Mesothelial cell of epicardium (in vitro differentiated cells): ENCODE data around the gene MUC5AC. TPM values are rescaled to one million over a fixed set of nuclear protein-coding genes. Genes with fewer than 3 reads are reported as not detected.
"Not testable (repeated sequence)": the region's sequence is repeated elsewhere in the genome, so short reads cannot be mapped to it uniquely, and the experiment has no call there.

Source experiments
- DNase-seq, 2 experiments: peaks; one replicate each; pipeline ENCODE4 v3.0.0; 2021; ENCODE audit warnings: low spot score in 2 of 2; ENCODE audit not compliant: unreplicated experiment in 2 of 2
- H3K27ac Mint-ChIP-seq: 2 replicates; pipeline ENCODE4 v1.8.0; 2021; ENCODE audit warnings: mixed read lengths
- H3K27me3 Mint-ChIP-seq: 2 replicates; pipeline ENCODE4 v1.8.0; 2021; ENCODE audit warnings: low read depth, mixed read lengths
- H3K36me3 Mint-ChIP-seq: 2 replicates; pipeline ENCODE4 v1.8.0; 2021; ENCODE audit warnings: mixed read lengths
- H3K4me1 Mint-ChIP-seq: 2 replicates; pipeline ENCODE4 v1.8.0; 2021; ENCODE audit warnings: mixed read lengths
- H3K4me3 Mint-ChIP-seq: 2 replicates; pipeline ENCODE4 v1.8.0; 2021; ENCODE audit warnings: mild to moderate bottlenecking, moderate library complexity, mixed read lengths
- H3K9me3 Mint-ChIP-seq: 2 replicates; pipeline ENCODE4 v1.8.0; 2021; ENCODE audit warnings: mixed read lengths
- CTCF ChIP-seq: fragments of 200-600 bp; sonication (generic); IDR thresholded peaks from one replicate; pipeline ENCODE4 v1.5.0; 2021; ENCODE audit warnings: antibody characterized with exemption; ENCODE audit not compliant: unreplicated experiment
- total RNA-seq: library from RNA; stranded (reverse); gene quantifications from 3 replicates; pipeline ENCODE4 v1.2.1, GENCODE V29; 2021

Gene MUC5AC
- total RNA-seq, 1 donor from 2014 or later = not detected

GRCh38 chr11:1111545-1112212 lies 46.1 kb upstream of the MUC5AC start:
- DNase-seq = peak in 1 of 2 experiments; percentile 10
- H3K4me3 Mint-ChIP-seq = no peak overlapping the region
- H3K27me3 Mint-ChIP-seq = peaks cover 7% of the 10 kb centered on the region
- TF ChIP-seq CTCF = no peak
- no peaks in the 10 kb centered on the region for H3K4me1 Mint-ChIP-seq
- no peaks in the 10 kb centered on the region for H3K36me3 Mint-ChIP-seq
- H3K9me3 Mint-ChIP-seq = no peaks in the 10 kb centered on the region
- H3K27ac Mint-ChIP-seq = no peak overlapping the region

- peaks cover 13% of the 10 kb centered on the region for H3K27me3 Mint-ChIP-seq
- H3K9me3 Mint-ChIP-seq = no peaks in the 10 kb centered on the region
- H3K36me3 Mint-ChIP-seq = no peaks in the 10 kb centered on the region
- H3K4me1 Mint-ChIP-seq = no peaks in the 10 kb centered on the region
- H3K27ac Mint-ChIP-seq = no peak overlapping the region
- H3K4me3 Mint-ChIP-seq = no peak overlapping the region
- DNase-seq = peak in 1 of 2 experiments; percentile 8
- TF ChIP-seq CTCF = no peak
These were observed 45.2 kb upstream of the MUC5AC start for GRCh38 chr11:1112351-1113191.

GRCh38 chr11:1113405-1114201 lies 44.1 kb upstream of the MUC5AC start:
- TF ChIP-seq CTCF = no peak
- no peaks in the 10 kb centered on the region for H3K4me1 Mint-ChIP-seq
- H3K36me3 Mint-ChIP-seq = no peaks in the 10 kb centered on the region
- H3K9me3 Mint-ChIP-seq = no peaks in the 10 kb centered on the region
- DNase-seq = peak in 1 of 2 experiments; percentile 13
- H3K27me3 Mint-ChIP-seq = peaks cover 15% of the 10 kb centered on the region
- H3K27ac Mint-ChIP-seq = no peak overlapping the region
- no peak overlapping the region for H3K4me3 Mint-ChIP-seq

- H3K27ac Mint-ChIP-seq, H3K4me3 Mint-ChIP-seq, DNase-seq, H3K36me3 Mint-ChIP-seq, H3K4me1 Mint-ChIP-seq, H3K9me3 Mint-ChIP-seq: not testable (repeated sequence)
- H3K27me3 Mint-ChIP-seq = peaks cover 21% of the 10 kb centered on the region
These were observed 42.5 kb upstream of the MUC5AC start for GRCh38 chr11:1115292-1115691.

- Mint-ChIP-seq H3K36me3 (no peaks in the 10 kb centered on the region), H3K9me3 (no peaks in the 10 kb centered on the region), H3K27me3 (peaks cover 21% of the 10 kb centered on the region), H3K4me1 (no peaks in the 10 kb centered on the region), H3K27ac (no peak overlapping the region), H3K4me3 (no peak overlapping the region)
- no peak for TF ChIP-seq CTCF
- DNase-seq = no peak
These were observed 41.6 kb upstream of the MUC5AC start for GRCh38 chr11:1116104-1116503.
